SU-DHL-6 (cell line): Measurements from ENCODE around the gene TYMS.

Experiments used
- EZH2phosphoT487 ChIP-seq: fragments of 200-600 bp; sonication (generic), shearing (Covaris generic); conservative IDR thresholded peaks from 2 replicates; pipeline ENCODE4 v1.6.1; 2018; ENCODE audit warnings: mild to moderate bottlenecking, antibody characterized with exemption, low read length, moderate library complexity, mixed read lengths
- TF ChIP-seq, protein P1 (sequence below): fragments of 200-600 bp; sonication (generic); IDR thresholded peaks from one replicate; pipeline ENCODE4 v1.5.1; 2017; ENCODE audit warnings: antibody characterized with exemption, mild to moderate bottlenecking, low read length, moderate library complexity; ENCODE audit not compliant: insufficient read depth, poor library complexity, severe bottlenecking

DNA sequence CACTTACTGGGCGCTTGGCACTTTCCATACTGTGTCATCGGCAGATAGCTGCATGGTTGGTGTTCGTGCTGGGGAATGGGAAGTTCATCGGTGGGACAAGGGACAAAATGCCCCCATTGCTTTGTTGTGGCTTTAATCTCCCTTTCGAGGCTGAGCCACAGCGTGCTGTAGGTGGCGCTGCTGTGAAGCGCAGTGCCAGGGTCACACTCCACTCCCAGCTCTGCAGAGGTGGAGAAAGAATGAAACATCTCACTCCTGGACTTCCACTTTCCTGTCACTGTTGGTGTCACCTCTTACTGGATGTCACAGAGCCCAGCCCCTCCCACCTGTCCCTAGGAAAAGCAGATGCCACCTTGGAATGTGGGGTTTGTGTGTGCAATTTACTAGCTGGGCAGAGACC lies 8.7 kb downstream of the TYMS start:
- TF ChIP-seq, protein P1, sequence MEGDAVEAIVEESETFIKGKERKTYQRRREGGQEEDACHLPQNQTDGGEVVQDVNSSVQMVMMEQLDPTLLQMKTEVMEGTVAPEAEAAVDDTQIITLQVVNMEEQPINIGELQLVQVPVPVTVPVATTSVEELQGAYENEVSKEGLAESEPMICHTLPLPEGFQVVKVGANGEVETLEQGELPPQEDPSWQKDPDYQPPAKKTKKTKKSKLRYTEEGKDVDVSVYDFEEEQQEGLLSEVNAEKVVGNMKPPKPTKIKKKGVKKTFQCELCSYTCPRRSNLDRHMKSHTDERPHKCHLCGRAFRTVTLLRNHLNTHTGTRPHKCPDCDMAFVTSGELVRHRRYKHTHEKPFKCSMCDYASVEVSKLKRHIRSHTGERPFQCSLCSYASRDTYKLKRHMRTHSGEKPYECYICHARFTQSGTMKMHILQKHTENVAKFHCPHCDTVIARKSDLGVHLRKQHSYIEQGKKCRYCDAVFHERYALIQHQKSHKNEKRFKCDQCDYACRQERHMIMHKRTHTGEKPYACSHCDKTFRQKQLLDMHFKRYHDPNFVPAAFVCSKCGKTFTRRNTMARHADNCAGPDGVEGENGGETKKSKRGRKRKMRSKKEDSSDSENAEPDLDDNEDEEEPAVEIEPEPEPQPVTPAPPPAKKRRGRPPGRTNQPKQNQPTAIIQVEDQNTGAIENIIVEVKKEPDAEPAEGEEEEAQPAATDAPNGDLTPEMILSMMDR = no peak
- TF ChIP-seq EZH2phosphoT487 = no peak
